Loucy (cell line): Measurements from ENCODE around the gene CELF4.

Source experiments
- CTCF ChIP-seq: fragments of 200-600 bp; sonication (generic); conservative IDR thresholded peaks from 2 replicates; pipeline ENCODE4 v1.5.1; 2014; ENCODE audit warnings: mild to moderate bottlenecking, antibody characterized with exemption, low read length
- EZH2phosphoT487 ChIP-seq: fragments of 200-600 bp; IDR thresholded peaks from 2 replicates; pipeline ENCODE4 v1.6.1; 2018; ENCODE audit warnings: antibody characterized with exemption, mild to moderate bottlenecking, moderate library complexity, borderline replicate concordance

- no peak for TF ChIP-seq CTCF
- no peak for TF ChIP-seq EZH2phosphoT487
These were observed 162.9 kb downstream of the CELF4 start for GRCh38 chr18:37402735-37403099.
